Fibroblast of lung (primary cell): ENCODE data around the gene S100Z. TPM values are rescaled to one million over a fixed set of nuclear protein-coding genes. Genes with fewer than 3 reads are reported as not detected.
"Not testable (repeated sequence)": the region's sequence is repeated elsewhere in the genome, so short reads cannot be mapped to it uniquely, and the experiment has no call there.

Source experiments
- DNase-seq, 2 donors: peaks; one replicate each; pipeline versions ENCODE4 v3.0.0 to v3.0.0-alpha.2; 2010; ENCODE audit warnings: low read depth in 2 of 2
- H2AFZ ChIP-seq: 2 replicates; pipeline ENCODE4 v1.5.1; 2012; ENCODE audit warnings: low read length, control low read depth, inconsistent platforms
- H3K27ac ChIP-seq: 2 replicates; pipeline ENCODE4 v1.5.1; 2011; ENCODE audit warnings: low read length, control low read depth; ENCODE audit not compliant: insufficient read depth
- H3K27me3 ChIP-seq: 2 replicates; pipeline ENCODE4 v1.5.1; 2011; ENCODE audit warnings: mild to moderate bottlenecking, low read length; ENCODE audit not compliant: control insufficient read depth, insufficient read depth
- H3K36me3 ChIP-seq: 2 replicates; pipeline ENCODE4 v1.5.1; 2011; ENCODE audit warnings: low read length; ENCODE audit not compliant: control insufficient read depth, insufficient read depth
- H3K4me1 ChIP-seq: 2 replicates; pipeline ENCODE4 v1.5.1; 2011; ENCODE audit warnings: low read length; ENCODE audit not compliant: control insufficient read depth, insufficient read depth; ENCODE audit errors: extremely low read depth
- H3K4me2 ChIP-seq: 2 replicates; pipeline ENCODE4 v1.5.1; 2011; ENCODE audit warnings: low read length, control low read depth; ENCODE audit not compliant: insufficient read depth; ENCODE audit errors: extremely low read depth
- H3K4me3 ChIP-seq, 4 experiments: fragments of 200-600 bp in 1 of 4; sonication (generic) in 1 of 4; replicated peaks in 1 of 4; 2 replicates each; pipeline ENCODE4 v1.5.1; 2011 to 2016; ENCODE audit warnings: low read length in 4 of 4, low read depth in 3 of 4, mild to moderate bottlenecking in 3 of 4, control low read depth in 2 of 4, inconsistent platforms in 1 of 4, mixed read lengths in 1 of 4; ENCODE audit not compliant: insufficient read depth in 1 of 4; ENCODE audit errors: control extremely low read depth in 1 of 4
- H3K79me2 ChIP-seq: 2 replicates; pipeline ENCODE4 v1.5.1; 2012; ENCODE audit warnings: mild to moderate bottlenecking, low read length, inconsistent platforms; ENCODE audit not compliant: control insufficient read depth, insufficient read depth
- H3K9ac ChIP-seq: 2 replicates; pipeline ENCODE4 v1.5.1; 2011; ENCODE audit warnings: mild to moderate bottlenecking, low read length, control low read depth; ENCODE audit not compliant: insufficient read depth
- H3K9me3 ChIP-seq: 2 replicates; pipeline ENCODE4 v1.5.1; 2012; ENCODE audit warnings: low read depth, low read length; ENCODE audit not compliant: control insufficient read depth, insufficient read depth
- H4K20me1 ChIP-seq: 2 replicates; pipeline ENCODE4 v1.5.1; 2011; ENCODE audit warnings: low read length; ENCODE audit not compliant: control insufficient read depth, insufficient read depth; ENCODE audit errors: extremely low read depth
- EZH2 ChIP-seq: IDR thresholded peaks from 2 replicates; pipeline ENCODE4 v1.5.1; 2012; ENCODE audit warnings: low read length, control low read depth, mild to moderate bottlenecking; ENCODE audit errors: missing control alignments
- polyA plus RNA-seq, 2 donors: library from polyadenylated mRNA; depleted of rRNA in 1 of 2; stranded (reverse) in 1 of 2; unstranded in 1 of 2; fragments of >200 nt; gene quantifications; 2 replicates each; pipeline ENCODE4 v1.2.1, GENCODE V29; 2011 to 2012; ENCODE audit warnings: missing spikeins in 1 of 2
- total RNA-seq: library from RNA; depleted of rRNA; stranded (reverse); fragments of >200 nt; gene quantifications from 2 replicates; pipeline ENCODE4 v1.2.1, GENCODE V29; 2014
- TF ChIP-seq, protein P1 (sequence below), 2 donors: IDR thresholded peaks in 1 of 2; conservative IDR thresholded peaks in 1 of 2; 1 replicate in 1 of 2; 2 replicates in 1 of 2; pipeline ENCODE4 v1.5.1; 2011 to 2012; ENCODE audit warnings: low read length in 2 of 2, control low read depth in 1 of 2, inconsistent platforms in 1 of 2, low read depth in 1 of 2, mild to moderate bottlenecking in 1 of 2

S100Z gene
- total and polyA plus RNA-seq, 2 donors (not counting 1 experiment from before 2014, with no cell fraction given) = not detected

DNA sequence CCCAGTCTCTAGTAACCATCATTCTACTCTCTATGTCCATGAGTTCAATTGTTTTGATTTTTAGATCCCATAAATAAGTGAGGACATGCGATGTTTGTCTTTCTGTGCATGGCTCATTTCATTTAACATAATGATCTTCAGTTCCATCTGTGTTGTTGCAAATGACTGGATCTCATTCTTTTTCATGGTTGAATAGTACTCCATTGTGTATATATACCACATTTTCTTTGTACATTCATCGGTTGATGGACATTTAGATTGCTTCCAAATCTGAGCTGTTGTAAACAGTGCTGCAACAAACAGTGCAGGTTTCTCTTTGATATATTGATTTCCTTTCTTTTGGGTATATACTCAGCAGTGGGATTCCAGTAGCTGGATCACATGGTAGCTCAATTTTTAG, 46.4 kb downstream of the S100Z start:
- Histone ChIP-seq H4K20me1 (no peaks in the 10 kb centered on the region), H3K27me3 (no peaks in the 10 kb centered on the region), H3K27ac (no peak overlapping the region), H3K4me2 (no peak overlapping the region), H3K36me3 (no peaks in the 10 kb centered on the region), H3K9ac (no peak overlapping the region), H3K9me3 (no peaks in the 10 kb centered on the region), H3K4me1 (no peaks in the 10 kb centered on the region), H2AFZ (no peak overlapping the region), H3K4me3 (no peak overlapping the region), H3K79me2 (no peaks in the 10 kb centered on the region)
- no peak for DNase-seq
- TF ChIP-seq, protein P1, sequence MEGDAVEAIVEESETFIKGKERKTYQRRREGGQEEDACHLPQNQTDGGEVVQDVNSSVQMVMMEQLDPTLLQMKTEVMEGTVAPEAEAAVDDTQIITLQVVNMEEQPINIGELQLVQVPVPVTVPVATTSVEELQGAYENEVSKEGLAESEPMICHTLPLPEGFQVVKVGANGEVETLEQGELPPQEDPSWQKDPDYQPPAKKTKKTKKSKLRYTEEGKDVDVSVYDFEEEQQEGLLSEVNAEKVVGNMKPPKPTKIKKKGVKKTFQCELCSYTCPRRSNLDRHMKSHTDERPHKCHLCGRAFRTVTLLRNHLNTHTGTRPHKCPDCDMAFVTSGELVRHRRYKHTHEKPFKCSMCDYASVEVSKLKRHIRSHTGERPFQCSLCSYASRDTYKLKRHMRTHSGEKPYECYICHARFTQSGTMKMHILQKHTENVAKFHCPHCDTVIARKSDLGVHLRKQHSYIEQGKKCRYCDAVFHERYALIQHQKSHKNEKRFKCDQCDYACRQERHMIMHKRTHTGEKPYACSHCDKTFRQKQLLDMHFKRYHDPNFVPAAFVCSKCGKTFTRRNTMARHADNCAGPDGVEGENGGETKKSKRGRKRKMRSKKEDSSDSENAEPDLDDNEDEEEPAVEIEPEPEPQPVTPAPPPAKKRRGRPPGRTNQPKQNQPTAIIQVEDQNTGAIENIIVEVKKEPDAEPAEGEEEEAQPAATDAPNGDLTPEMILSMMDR (conservative IDR thresholded peaks at IDR 0.05 in 1 of 2, IDR thresholded peaks at IDR 0.05 in 1 of 2; ENCODE audit: low read depth in 1 of 2, low read length in 2 of 2) = no peak
- TF ChIP-seq EZH2 = no peak

DNA sequence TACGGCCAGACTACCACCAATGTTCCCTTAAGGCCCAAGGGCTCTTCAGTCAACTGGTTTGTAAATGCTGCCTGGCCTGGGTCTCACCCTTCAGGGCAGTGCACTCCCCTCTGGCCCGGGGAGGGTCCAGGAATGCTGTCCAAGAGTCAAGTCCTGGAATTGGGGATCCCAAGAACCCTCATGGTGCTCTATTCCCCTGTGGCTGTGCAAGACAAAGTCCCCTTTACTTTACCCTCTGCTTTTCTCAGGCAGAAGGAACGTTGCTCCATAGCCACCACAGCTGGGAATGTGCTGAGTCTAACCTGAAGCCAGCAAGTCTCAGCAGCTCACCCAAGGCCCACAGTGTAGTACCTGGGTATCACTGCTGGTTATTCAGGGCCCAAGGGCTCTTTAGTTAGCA, 51.7 kb downstream of the S100Z start:
- Histone ChIP-seq H3K4me3 (no peak overlapping the region), H4K20me1 (no peaks in the 10 kb centered on the region), H3K4me2 (no peak overlapping the region), H2AFZ (no peak overlapping the region), H3K9ac (no peak overlapping the region), H3K27me3 (no peaks in the 10 kb centered on the region), H3K36me3 (no peaks in the 10 kb centered on the region), H3K4me1 (no peaks in the 10 kb centered on the region), H3K27ac (no peak overlapping the region), H3K9me3 (no peaks in the 10 kb centered on the region), H3K79me2 (no peaks in the 10 kb centered on the region)
- DNase-seq = no peak
- TF ChIP-seq, protein P1 (conservative IDR thresholded peaks at IDR 0.05 in 1 of 2, IDR thresholded peaks at IDR 0.05 in 1 of 2; ENCODE audit: low read depth in 1 of 2, low read length in 2 of 2) = no peak
- no peak for TF ChIP-seq EZH2

DNA sequence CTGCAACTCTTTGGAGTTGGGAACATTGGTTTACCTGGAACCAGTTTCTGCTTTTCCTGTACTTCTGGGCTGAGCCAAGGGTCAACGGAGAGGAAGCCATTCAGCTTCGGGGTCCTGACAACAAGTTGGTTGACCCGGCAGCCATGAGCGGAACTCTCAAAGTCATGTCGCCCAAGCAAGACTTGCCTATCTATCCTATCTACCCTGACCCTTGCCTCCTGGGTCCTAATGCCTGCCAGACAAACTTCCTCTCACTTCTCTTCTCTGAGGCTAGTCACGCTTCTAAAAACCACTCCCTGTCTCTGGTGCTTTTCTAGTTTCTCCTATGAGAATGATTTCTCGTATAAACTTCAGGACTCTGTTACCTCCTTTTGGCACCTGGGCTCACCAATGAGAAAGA, 58.4 kb downstream of the S100Z start:
- Histone ChIP-seq H3K4me3 (no peak overlapping the region), H3K4me1 (no peaks in the 10 kb centered on the region), H4K20me1 (no peaks in the 10 kb centered on the region), H3K9me3 (no peaks in the 10 kb centered on the region), H2AFZ (no peak overlapping the region), H3K79me2 (no peaks in the 10 kb centered on the region), H3K27ac (no peak overlapping the region), H3K27me3 (no peaks in the 10 kb centered on the region), H3K36me3 (no peaks in the 10 kb centered on the region), H3K4me2 (no peak overlapping the region), H3K9ac (no peak overlapping the region)
- TF ChIP-seq, protein P1 (conservative IDR thresholded peaks at IDR 0.05 in 1 of 2, IDR thresholded peaks at IDR 0.05 in 1 of 2; ENCODE audit: low read depth in 1 of 2, low read length in 2 of 2) = no peak
- TF ChIP-seq EZH2 = no peak
- DNase-seq = no peak

- not testable (repeated sequence) for H3K27me3 ChIP-seq, H2AFZ ChIP-seq, H3K36me3 ChIP-seq, H4K20me1 ChIP-seq, H3K4me2 ChIP-seq, H3K4me3 ChIP-seq, H3K4me1 ChIP-seq, H3K9ac ChIP-seq, DNase-seq, H3K9me3 ChIP-seq, H3K79me2 ChIP-seq, H3K27ac ChIP-seq
Measured at GRCh38 chr5:76910344-76910933, 60.6 kb downstream of the S100Z start.

GRCh38 chr5:76914671-76915070, 64.9 kb downstream of the S100Z start:
- H3K36me3 ChIP-seq, H3K79me2 ChIP-seq, H3K4me2 ChIP-seq, H3K27me3 ChIP-seq, H3K27ac ChIP-seq, H2AFZ ChIP-seq, DNase-seq, H3K4me1 ChIP-seq, H4K20me1 ChIP-seq, H3K9me3 ChIP-seq, H3K9ac ChIP-seq, H3K4me3 ChIP-seq: not testable (repeated sequence)
